ENCODE data around the gene SON.

DNA sequence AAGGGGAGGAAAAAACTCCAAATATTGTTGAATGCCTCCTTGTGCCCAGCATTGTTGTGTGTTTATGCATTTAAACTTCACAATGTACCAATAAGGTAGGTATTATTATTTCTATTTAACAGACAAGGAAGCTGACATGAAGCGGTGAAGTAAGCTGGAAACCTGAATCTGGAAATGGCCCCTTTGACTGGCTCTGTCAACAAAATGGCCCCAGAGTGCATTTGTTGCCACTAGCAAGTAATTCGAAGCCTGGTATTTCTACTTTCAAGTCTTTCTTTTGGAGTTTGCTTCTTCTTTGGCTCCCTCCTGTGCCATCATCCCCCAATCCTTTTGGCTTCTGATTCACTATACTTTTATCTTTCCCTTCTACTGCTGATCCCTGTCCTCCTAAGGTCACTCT lies 75.6 kb downstream of the SON start:
- TF ChIP-seq POLR2A (IDR thresholded peaks at IDR 0.05; ENCODE audit: low read depth, low read length) (no peak), POLR2AphosphoS5 (IDR thresholded peaks at IDR 0.05; ENCODE audit: low read depth, low read length) (no peak), TAF1 (IDR thresholded peaks at IDR 0.05; ENCODE audit: borderline replicate concordance, low read depth, low read length) (no peak)

Data from GM12892 (cell line).